GM12878 (cell line): ENCODE measurements around the gene PLA2G15.

Experiments used
- CHD2 ChIP-seq: IDR thresholded peaks from 2 replicates; pipeline ENCODE4 v1.6.1; 2011; ENCODE audit warnings: low read depth, low read length, improper control_type of control experiment, borderline replicate concordance
- E2F4 ChIP-seq: IDR thresholded peaks from 2 replicates; pipeline ENCODE4 v1.6.1; 2012; ENCODE audit warnings: low read depth, low read length, improper control_type of control experiment
- EGR1 ChIP-seq, 2 experiments: IDR thresholded peaks; 1 replicate in 1 of 2; 2 replicates in 1 of 2; pipeline ENCODE4 v1.6.1; 2011 to 2012; ENCODE audit warnings: low read depth in 2 of 2, low read length in 2 of 2, borderline replicate concordance in 1 of 2, mild to moderate bottlenecking in 1 of 2, moderate library complexity in 1 of 2
- EZH2 ChIP-seq: IDR thresholded peaks from 2 replicates; pipeline ENCODE4 v1.6.1; 2012; ENCODE audit warnings: low read depth, mild to moderate bottlenecking, control low read depth, inconsistent platforms, low read length, borderline replicate concordance; ENCODE audit not compliant: control insufficient read depth
- NFYA ChIP-seq: IDR thresholded peaks from 2 replicates; pipeline ENCODE4 v1.6.1; 2011; ENCODE audit warnings: low read depth, mild to moderate bottlenecking, low read length, improper control_type of control experiment, borderline replicate concordance
- PKNOX1 ChIP-seq: fragments of 450-650 bp; IDR thresholded peaks from 2 replicates; pipeline ENCODE4 v1.6.1; 2016; ENCODE audit warnings: mild to moderate bottlenecking
- POLR2A ChIP-seq: IDR thresholded peaks from 2 replicates; pipeline ENCODE4 v1.6.1; 2011; ENCODE audit warnings: low read depth, mild to moderate bottlenecking, low read length
- RELA ChIP-seq: fragments of 450-650 bp; IDR thresholded peaks from 2 replicates; pipeline ENCODE4 v1.8.0; 2014; ENCODE audit warnings: borderline replicate concordance; ENCODE audit not compliant: partially characterized antibody
- SMARCA5 ChIP-seq: fragments of 450-650 bp; IDR thresholded peaks from 2 replicates; pipeline ENCODE4 v1.6.1; 2017; ENCODE audit warnings: mild to moderate bottlenecking

GRCh38 chr16:68264128-68265077, 19.2 kb downstream of the PLA2G15 start, which contains the start of gene SLC7A6:
- TF ChIP-seq EZH2 (no peak), RELA (no peak), SMARCA5 (peak; percentile 94), NFYA (no peak), POLR2A (peak; percentile 81), EGR1 (IDR thresholded peaks at IDR 0.05; ENCODE audit: borderline replicate concordance in 1 of 2, low read depth in 2 of 2, low read length in 2 of 2) (peak in 1 of 2 experiments; percentile 78; a peak in 2 of 3 replicates), PKNOX1 (peak; percentile 4; the same call in 1 of the 2 replicates), CHD2 (peak; percentile 61; the same call in 1 of the 2 replicates), E2F4 (no peak)
